NCI-H1092 treated with DMSO at 0.1 percent for 48 hours (cell line): Measurements from ENCODE around the gene CCNY.

ENCODE experiments used
- DNase-seq: peaks from one replicate; lab custom pipeline; 2025; lab: John Stamatoyannopoulos, UW

Gene CCNY

DNA sequence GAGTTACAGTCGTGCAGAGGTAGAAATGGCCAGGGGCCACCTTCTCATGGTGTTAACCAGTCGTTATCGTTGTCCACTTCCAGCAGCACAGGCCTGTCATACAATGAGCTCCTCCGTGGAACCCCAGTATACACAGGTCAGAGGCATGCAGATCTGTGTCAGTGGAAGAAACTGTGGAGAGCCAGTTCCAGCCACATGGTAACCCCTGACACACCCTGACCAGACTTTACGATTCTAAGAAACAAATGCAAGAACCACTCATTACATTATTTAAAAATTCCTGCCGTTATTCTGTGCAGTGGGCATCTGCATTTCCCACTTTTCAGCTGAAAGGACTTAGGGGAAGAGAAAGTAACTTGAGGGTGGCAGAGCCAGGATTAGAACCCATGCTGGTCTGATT is 245.3 kb downstream of the CCNY start:
- no peak for DNase-seq

DNA sequence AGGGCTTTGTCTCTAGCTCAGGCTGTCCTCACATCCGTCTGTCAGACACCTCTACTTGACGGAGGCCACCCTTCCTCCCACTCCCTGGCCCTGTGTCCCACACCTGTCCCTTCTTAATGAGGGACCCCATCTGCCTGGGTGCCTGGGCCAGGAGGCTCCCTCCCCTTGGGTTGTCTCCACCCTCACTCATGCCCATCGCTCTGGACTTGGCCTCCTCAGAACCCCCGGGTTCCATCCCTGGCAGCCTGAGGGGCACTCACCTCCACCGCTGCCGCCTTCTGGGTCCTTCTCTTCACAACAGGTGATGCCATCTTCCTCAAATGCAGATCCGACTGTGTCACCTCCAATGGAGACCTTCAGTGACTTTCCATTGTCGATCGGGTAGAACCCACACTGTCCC is 248.6 kb downstream of the CCNY start:
- no peak for DNase-seq

DNA sequence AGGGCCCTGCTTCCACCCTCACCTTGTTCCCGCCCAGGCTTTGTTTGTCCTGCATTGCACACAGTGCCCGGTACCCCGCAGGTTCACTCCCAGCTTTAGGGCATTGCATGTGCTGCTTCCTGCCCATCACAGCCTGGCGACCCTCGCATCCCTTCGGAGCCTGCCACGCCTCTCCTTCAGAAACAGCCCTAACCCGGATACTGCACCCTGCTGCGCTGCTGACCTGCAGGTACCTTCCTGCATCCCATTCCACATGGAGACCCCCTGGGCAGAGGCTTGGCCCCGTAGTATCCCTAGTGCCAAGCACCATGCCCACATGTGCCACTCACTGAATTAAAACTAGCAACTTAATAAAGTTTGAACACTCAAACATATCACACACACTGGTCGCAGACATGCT is 249.0 kb downstream of the CCNY start:
- no peak for DNase-seq

DNA sequence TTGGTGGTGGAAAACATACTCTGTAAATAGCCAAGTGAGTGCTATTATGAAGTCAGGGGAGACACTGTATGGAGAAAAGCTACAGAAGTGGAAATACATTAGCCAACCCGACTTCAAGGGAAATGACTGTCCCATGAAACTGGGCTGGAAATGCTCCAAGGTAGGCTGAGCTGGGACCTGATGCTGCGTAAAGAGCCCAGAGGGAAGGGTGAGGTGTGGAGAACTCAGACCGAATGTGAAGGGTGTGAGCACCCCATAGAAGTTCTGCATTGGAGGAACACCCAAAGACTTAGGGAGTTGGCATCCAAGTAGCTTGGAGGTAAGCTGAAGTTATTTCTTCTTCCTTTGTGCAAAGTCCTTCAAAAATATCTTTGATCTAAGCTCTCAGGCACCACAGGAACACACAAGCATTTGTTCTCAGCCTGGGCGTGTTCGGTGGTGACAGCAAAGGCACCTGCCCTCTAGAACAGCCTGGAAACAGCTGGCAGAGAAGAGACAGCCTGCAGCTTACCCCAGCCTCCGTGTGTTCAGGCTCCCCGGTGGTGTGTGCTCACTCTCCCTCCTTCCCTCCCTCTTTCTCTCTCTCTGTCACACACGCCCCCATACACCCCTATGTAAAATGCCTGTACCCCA is 249.7 kb downstream of the CCNY start:
- DNase-seq = no peak

DNA sequence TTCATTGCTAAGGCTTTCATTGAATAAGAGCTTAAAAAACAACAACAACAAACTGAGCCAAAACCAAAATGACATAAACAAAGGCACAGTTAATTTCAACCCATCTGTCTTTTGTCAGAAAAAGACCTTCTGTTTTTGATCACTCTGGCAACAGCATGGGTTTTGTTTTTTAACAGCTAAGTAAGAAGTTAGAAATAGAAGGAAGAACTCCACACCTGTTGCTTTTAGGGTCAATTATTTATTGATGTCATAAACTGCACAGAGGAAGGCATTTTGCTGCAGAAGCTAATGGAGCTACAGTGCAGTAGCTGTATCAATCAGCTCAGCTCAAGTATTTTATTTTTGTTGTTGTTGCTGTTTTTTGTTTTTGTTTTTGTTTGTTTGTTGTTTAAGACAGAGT is 252.5 kb downstream of the CCNY start:
- DNase-seq = no peak

DNA sequence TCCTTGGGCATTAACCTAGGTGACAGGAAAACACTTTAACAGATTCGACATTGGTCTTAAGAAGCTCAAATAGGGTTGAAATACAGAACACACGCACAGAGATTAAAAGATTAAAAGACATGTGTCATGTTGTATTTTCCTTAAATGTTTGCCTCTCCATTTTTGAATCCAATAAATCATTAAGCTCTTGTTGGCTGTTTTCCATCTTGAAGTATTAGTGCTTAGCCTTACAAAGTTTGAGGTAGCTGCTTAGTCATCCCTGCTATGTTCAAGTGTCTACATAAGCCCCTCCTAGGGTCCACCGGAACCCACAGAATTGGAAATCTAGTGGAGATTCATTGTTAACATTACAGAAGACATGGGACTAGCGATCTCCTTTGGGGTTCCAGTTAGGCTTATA is 256.1 kb downstream of the CCNY start:
- DNase-seq = no peak

DNA sequence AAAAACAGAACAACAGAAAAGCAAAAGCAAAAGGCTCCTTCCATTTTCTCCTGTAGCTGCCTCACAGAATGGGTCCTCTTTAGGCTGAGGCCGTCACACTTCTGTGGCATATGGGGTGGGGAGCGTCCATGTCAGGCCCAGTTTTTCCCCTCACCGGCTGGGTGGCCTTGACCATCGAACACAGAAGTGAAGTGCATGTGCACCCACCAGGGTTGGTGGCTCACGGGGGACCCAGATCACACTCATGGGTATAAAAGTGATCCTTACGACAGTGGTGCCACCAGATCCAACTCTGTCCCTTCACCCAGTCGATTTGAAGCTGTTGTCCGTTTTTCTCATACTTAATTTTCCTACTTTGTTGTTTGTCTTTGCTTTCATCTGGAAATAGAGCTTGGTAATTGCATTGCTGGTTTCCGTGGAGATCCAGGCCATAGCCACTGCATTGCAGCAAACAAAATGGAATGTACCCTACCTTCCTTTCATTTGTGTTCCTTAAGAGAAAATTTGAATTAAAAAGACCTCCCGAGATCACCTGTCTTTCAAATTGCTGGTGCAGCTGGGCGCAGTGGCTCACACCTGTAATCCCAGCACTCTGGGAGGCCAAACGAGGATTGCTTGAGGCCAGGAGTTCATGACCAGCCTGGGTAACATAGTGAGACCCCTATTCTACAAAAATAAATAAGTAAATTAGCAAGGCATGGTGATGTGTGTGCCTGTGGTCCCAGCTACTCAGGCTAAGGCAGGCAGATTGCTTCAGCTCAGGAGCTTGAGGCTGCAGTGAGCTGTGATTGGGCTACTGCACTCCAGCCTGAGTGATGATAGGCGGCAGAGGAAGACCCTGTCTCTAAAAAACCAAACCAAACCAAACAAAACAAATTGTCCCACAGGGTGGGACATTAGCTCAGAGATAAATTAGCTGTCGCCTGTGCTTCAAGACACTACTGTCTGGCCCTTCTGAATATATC is 258.1 kb downstream of the CCNY start:
- no peak for DNase-seq

DNA sequence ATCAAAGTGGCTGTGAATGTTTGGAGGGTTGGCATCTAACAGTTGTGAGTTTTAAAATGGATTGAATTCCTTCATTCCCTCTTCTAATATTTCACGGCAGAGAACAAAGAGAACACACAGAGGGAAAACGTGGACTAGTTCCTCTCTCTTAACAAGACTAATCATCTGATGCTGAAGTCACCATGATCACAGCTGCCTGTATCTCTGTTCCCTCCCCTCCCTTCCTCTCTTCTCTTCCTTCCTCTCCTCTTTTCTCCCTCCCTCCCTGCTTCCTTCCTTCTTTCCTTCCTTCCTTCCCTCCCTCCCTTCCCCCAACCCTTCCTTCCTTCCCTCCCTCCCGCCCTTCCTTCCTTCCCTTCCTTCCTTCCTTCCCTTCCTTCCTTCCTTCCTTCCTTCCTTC is 258.8 kb downstream of the CCNY start:
- no peak for DNase-seq

DNA sequence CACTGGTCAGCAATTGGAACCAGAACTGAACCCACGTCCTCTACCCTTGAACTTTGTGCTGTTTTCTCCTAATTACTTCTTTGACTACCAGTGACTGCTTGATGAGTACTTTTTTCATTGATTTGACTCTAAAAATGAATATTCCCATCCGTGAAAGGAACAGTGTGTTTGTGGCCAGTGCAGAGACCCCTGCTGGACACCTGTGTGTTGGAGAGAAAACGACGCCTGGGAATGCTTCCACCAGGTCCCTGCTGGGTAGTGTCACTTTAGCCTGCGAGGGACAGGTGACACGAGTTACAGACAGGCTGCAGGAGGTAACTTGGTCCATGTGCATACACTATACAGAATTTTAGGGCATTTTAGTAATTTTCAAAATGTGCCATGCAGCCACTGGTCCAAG is 262.1 kb downstream of the CCNY start:
- no peak for DNase-seq

DNA sequence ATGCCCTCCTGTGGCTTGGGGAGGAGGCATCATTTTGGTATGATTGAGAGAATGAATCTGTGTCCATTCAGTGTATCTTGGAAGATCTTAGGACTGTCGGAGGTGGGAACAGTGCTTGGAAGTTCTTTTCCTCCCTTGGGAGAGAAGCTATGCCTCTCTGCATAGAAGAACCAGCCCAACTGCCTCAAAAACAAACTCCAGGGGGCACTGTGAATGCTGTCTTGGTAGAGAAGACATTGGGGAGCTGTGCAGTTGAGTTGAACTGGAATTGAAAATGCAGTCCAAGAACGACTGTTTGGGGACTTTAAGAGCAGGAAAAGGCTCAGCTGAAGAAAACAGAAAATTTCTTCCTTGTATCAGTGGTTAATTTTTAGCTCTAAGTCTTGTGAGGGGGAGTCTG is 263.9 kb downstream of the CCNY start:
- no peak for DNase-seq

DNA sequence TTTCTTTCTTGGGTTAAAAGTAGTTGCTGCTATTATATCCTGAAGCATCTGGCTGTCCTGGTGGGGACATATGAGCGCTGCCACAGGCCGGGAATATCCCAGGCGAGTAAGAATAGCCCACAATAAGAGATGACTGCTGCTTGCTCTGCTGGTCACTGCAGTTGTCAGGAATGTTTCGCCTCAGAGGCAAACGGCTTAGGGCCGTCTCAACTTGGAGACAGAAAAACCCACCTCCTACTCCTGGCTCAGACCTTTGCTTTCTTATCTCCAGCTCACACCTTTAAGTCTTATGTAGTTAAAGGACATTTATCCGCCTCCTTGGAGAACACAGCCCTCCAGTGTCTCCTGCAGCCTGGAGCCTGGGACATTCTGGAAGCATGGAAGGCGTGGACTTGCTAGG is 268.9 kb downstream of the CCNY start, which contains the start of gene GJD4:
Gene GJD4, plus strand, starts transcription at position 151 of the 400 bp plus-strand sequence. Its CDS starts 227 bp downstream, at position 378.
- DNase-seq = no peak

DNA sequence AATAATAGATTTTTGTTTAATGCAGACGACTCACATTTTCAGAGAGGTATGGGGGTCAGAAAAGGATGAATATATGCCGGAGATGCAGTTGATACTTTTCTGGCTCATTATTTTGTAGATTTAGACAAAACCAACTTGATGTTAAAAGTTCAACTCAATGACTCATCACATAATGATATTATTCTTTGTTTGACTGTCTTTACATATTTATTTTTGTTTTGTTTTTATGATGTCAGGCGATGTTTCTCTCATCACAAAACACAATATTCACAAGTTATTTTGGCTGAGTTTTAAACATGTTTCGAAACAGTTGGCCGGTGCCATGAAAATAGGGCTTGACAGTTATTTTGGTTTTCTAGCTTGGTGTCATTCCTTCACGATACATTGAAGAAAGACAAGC is 270.1 kb downstream of the CCNY start:
- DNase-seq = no peak

DNA sequence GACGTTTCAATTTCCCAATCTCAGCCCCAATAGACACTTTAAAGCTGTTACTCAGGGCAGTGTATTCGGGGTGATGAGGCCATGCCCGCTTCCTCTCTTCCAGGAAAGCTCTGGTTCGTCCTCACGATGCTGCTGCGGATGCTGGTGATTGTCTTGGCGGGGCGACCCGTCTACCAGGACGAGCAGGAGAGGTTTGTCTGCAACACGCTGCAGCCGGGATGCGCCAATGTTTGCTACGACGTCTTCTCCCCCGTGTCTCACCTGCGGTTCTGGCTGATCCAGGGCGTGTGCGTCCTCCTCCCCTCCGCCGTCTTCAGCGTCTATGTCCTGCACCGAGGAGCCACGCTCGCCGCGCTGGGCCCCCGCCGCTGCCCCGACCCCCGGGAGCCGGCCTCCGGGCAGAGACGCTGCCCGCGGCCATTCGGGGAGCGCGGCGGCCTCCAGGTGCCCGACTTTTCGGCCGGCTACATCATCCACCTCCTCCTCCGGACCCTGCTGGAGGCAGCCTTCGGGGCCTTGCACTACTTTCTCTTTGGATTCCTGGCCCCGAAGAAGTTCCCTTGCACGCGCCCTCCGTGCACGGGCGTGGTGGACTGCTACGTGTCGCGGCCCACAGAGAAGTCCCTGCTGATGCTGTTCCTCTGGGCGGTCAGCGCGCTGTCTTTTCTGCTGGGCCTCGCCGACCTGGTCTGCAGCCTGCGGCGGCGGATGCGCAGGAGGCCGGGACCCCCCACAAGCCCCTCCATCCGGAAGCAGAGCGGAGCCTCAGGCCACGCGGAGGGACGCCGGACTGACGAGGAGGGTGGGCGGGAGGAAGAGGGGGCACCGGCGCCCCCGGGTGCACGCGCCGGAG is 271.4 kb downstream of the CCNY start:
- DNase-seq = peak; percentile 11

DNA sequence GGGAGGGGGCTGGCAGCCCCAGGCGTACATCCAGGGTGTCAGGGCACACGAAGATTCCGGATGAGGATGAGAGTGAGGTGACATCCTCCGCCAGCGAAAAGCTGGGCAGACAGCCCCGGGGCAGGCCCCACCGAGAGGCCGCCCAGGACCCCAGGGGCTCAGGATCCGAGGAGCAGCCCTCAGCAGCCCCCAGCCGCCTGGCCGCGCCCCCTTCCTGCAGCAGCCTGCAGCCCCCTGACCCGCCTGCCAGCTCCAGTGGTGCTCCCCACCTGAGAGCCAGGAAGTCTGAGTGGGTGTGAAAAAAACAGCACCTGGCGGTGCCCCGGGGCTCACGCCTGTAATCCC is 272.0 kb downstream of the CCNY start:
- DNase-seq = no peak

DNA sequence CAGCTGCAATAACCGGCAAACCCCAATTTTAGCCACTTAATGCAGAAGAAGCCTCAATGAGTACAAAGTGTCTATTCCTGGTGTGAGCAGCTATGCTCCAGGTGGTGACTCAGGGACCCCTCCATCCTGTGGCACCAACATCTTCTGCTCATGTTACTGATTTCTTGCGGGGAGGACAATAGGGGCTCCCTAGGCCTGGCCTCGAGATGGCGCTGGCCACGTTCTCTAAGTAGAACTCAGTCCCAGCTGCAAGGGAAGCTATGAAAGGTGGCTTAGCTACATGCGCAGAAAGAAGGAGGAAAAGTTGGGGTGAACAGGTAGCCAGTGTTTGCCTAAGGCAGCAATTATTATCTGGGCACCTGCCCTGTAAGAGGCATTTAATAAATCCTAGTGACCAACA is 275.4 kb downstream of the CCNY start:
- no peak for DNase-seq

DNA sequence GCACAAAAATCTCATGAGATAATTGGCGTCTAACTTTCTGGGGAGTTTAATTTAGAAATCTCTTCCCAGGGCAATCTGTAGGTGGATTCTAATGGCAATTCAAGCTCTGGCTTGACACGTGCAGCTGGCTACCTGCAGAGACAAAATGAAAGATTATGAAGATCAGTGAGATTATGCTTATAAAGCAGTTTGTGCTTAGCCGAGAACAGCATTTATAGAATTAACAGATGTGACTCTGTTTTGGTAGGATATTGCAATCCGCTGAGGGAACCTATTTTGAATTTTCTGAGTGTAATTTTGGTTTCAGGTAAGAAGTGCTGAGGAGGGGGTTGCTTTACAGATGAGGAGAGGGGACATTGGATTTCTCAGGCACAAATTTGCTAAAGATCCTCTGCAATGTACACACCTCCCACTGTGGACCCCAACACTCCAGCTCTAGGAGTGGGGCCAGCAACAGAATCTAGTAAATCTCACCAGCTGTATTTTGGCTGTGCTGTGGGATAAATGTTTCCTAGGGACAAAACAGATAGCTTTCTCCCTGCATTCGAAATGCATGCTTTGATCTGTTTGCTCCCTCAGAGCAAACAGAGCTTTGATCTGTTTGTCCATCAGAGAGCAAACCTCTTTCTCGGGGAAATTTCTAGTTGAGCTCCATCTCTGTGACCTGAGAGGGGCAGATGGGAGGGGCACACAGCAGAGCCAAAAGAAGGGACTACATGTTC is 276.2 kb downstream of the CCNY start:
- DNase-seq = no peak

DNA sequence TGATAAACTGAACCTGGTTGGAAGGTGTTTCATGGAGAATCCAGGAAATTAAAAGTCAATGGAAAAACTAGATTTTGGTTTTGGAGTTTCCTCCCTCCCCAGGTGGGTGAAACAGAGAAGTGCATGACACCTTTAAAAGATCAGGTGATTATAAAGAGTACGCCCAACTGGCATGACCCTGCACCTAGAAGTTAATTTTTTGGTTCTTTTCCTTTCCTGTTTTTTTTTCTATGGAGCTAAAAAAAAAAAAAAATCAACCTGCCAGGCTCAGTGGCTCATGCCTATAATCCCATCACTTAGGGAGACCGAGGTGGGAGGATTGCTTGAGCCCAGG is 276.8 kb downstream of the CCNY start:
- DNase-seq = no peak

DNA sequence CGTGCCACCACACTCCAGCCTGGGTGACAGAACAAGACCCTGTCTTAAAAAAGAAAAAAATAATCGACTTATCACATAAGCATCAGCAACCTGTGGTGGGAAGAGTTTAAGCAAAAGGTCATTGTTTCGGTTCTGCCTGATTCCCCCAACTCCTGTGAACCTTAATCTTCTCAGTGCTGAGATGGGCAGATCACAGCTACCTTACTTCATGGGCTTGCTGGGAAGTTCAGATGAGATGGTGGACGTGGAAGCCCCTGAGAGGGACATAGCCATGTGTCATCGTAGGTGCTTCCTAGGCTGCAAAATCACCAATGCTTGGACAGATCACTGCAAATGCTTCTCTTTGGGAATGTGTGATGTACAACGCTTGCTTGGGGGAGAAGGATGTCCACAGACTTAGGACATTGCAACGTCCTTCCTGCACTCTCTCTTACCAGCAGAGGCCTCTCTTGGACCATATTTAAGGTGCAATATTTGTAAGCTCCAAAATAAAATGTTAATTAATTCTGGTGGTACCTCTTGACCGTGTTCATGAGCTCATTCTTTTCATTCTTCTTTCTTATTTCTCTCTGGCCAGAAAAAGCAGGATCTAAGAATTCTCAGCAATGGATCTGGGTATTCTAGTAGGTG is 277.4 kb downstream of the CCNY start:
- no peak for DNase-seq

DNA sequence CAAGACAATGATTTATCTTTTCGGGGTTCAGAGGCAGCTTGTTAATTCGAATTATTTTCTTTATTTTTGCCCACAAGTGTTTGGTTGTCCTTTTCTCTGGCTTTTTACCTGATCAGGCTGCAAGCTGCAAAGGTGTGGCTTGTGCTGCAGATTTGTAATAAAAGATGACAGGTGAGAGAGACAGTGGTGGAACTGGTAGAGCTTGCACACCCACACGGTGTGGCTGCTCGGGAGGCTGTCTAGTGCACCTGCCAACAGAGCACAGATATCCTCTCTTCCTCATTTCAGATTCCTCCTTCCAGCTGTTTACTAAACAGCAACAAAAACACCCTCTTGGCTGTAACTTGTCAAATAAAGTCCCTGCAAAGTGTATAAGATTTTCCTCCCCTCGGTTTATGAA is 278.0 kb downstream of the CCNY start:
- no peak for DNase-seq
